Kidney epithelial cell (primary cell): ENCODE data around the gene LMNB1. TPM values are rescaled to one million over a fixed set of nuclear protein-coding genes. Genes with fewer than 3 reads are reported as not detected.

Experiments
- DNase-seq: peaks from one replicate; pipeline ENCODE4 v3.0.0-alpha.2; 2010; ENCODE audit warnings: low read depth
- H3K27me3 ChIP-seq: 2 replicates; pipeline ENCODE4 v1.6.0; 2011; ENCODE audit warnings: low read length; ENCODE audit not compliant: control insufficient read depth, insufficient read depth
- H3K36me3 ChIP-seq: 2 replicates; pipeline ENCODE4 v1.5.1; 2011; ENCODE audit warnings: low read length; ENCODE audit not compliant: control insufficient read depth, insufficient read depth
- H3K4me3 ChIP-seq: 2 replicates; pipeline ENCODE4 v1.5.1; 2011; ENCODE audit warnings: low read depth, mild to moderate bottlenecking, control low read depth, low read length
- CTCF ChIP-seq: IDR thresholded peaks from 2 replicates; pipeline ENCODE4 v1.5.1; 2011; ENCODE audit warnings: mild to moderate bottlenecking, moderate library complexity, low read length, control low read depth, inconsistent platforms; ENCODE audit not compliant: insufficient read depth, poor library complexity, severe bottlenecking
- total RNA-seq: library from RNA; depleted of rRNA; stranded (reverse); fragments of >200 nt; gene quantifications from 2 replicates; pipeline ENCODE4 v1.2.3, GENCODE V29; 2015

LMNB1 gene
- total RNA-seq, 1 donor from 2014 or later, result 39.1 TPM

- TF ChIP-seq CTCF, result no peak
- DNase-seq, result no peak
Measured at GRCh38 chr5:126855266-126855665, 78.3 kb downstream of the LMNB1 start.

GRCh38 chr5:126857472-126858410 is 80.8 kb downstream of the LMNB1 start:
- no peak for DNase-seq
- no peak for TF ChIP-seq CTCF
- Histone ChIP-seq H3K36me3 (no peaks in the 10 kb centered on the region), H3K27me3 (no peaks in the 10 kb centered on the region), H3K4me3 (no peak overlapping the region)

More at GRCh38 chr5:126855266-126855665, 78.3 kb downstream of the LMNB1 start:
- no peak overlapping the region for H3K4me3 ChIP-seq
- no peaks in the 10 kb centered on the region for H3K27me3 ChIP-seq
- H3K36me3 ChIP-seq, result no peaks in the 10 kb centered on the region

GRCh38 chr5:126858441-126858840 is 81.5 kb downstream of the LMNB1 start:
- Histone ChIP-seq H3K4me3 (no peak overlapping the region), H3K36me3 (no peaks in the 10 kb centered on the region), H3K27me3 (no peaks in the 10 kb centered on the region)
- DNase-seq, result no peak
- no peak for TF ChIP-seq CTCF

- no peak for DNase-seq
- no peaks in the 10 kb centered on the region for H3K36me3 ChIP-seq
- H3K27me3 ChIP-seq, result no peaks in the 10 kb centered on the region
- TF ChIP-seq CTCF, result no peak
- no peak overlapping the region for H3K4me3 ChIP-seq
Measured at GRCh38 chr5:126863402-126863801, 86.5 kb downstream of the LMNB1 start.

GRCh38 chr5:126864042-126864688 is 87.2 kb downstream of the LMNB1 start:
- TF ChIP-seq CTCF, result no peak
- no peak for DNase-seq
- no peaks in the 10 kb centered on the region for H3K27me3 ChIP-seq
- H3K4me3 ChIP-seq, result no peak overlapping the region
- no peaks in the 10 kb centered on the region for H3K36me3 ChIP-seq
